ENCODE results near the gene SLC13A5. TPM values are rescaled to one million over a fixed set of nuclear protein-coding genes. Genes with fewer than 3 reads are reported as not detected.

The SLC13A5 gene
- total RNA-seq, 1 experiment from 2014 or later: 0.07 TPM

GRCh38 chr17:6668727-6669425 is 44.3 kb downstream of the SLC13A5 start:
- no peak overlapping the region for H2AFZ ChIP-seq (ENCODE audit: low read depth, low read length, poor library complexity, severe bottlenecking)
- TF ChIP-seq SRF (IDR thresholded peaks at IDR 0.05; ENCODE audit: low read depth) (no peak), EGR1 (IDR thresholded peaks at IDR 0.05; ENCODE audit: low read depth) (no peak), SIN3A (IDR thresholded peaks at IDR 0.05; ENCODE audit: low read depth) (no peak), CBX3 (IDR thresholded peaks at IDR 0.05; ENCODE audit: low read depth) (no peak), EZH2 (IDR thresholded peaks at IDR 0.05) (no peak), FOSL1 (IDR thresholded peaks at IDR 0.05; ENCODE audit: low read depth) (no peak)

GRCh38 chr17:6668219-6668618 is 45.0 kb downstream of the SLC13A5 start:
- CTCF ChIA-PET: interaction anchor here (1.4 to 3.8 kb wide), 2 partner anchors 336 to 345 kb away, joined by 3 to 34 read pairs; partner anchors contain the start of gene RNASEK
- Histone ChIP-seq H3K4me2 (ENCODE audit: low read length) (no peak overlapping the region), H3K9ac (ENCODE audit: low read length) (no peak overlapping the region), H2AFZ (ENCODE audit: low read depth, low read length, poor library complexity, severe bottlenecking) (no peak overlapping the region), H3K4me3 (replicated peaks in 1 of 2; ENCODE audit: low read depth in 1 of 2, low read length in 2 of 2) (no peak overlapping the region), H3K79me2 (ENCODE audit: insufficient read depth, low read length) (no peaks in the 10 kb centered on the region), H3K36me3 (ENCODE audit: control insufficient read depth in 1 of 2, insufficient read depth in 2 of 2, low read length in 2 of 2) (no peaks in the 10 kb centered on the region), H4K20me1 (ENCODE audit: insufficient read depth) (no peaks in the 10 kb centered on the region), H3K27ac (ENCODE audit: low read depth, low read length) (no peak overlapping the region), H3K9me2 (ENCODE audit: insufficient read depth) (no peaks in the 10 kb centered on the region), H3K27me3 (ENCODE audit: insufficient read depth, low read length) (no peaks in the 10 kb centered on the region), H3K4me1 (ENCODE audit: control insufficient read depth in 1 of 2, insufficient read depth in 2 of 2, low read length in 2 of 2) (peaks cover 19 to 47% of the 10 kb centered on the region in 2 experiments), H3K9me3 (ENCODE audit: control insufficient read depth in 1 of 2, insufficient read depth in 1 of 2, low read depth in 1 of 2, low read length in 2 of 2) (no peaks in the 10 kb centered on the region)
- ATAC-seq (no peak), DNase-seq (ENCODE audit: low read depth, low spot score) (no peak)
- intact Hi-C loops (cut with micrococcal nuclease): no loop called here
- TF ChIP-seq ELF1 (IDR thresholded peaks at IDR 0.05; ENCODE audit: borderline replicate concordance, low read depth): no peak
- POLR2A ChIA-PET: no interaction called here
- RAD21 ChIA-PET (ENCODE audit: low non-redundant PET in 1 of 2, low total read pairs in 2 of 2, uncharacterized antibody in 2 of 2, unreplicated experiment in 2 of 2): no interaction called here
- BruUV-seq (replicated peaks): no TSS peak

More at GRCh38 chr17:6668727-6669425, 44.3 kb downstream of the SLC13A5 start:
- H3K9me3 ChIP-seq (ENCODE audit: control insufficient read depth in 1 of 2, insufficient read depth in 1 of 2, low read depth in 1 of 2, low read length in 2 of 2): no peaks in the 10 kb centered on the region
- H3K9me2 ChIP-seq (ENCODE audit: insufficient read depth): no peaks in the 10 kb centered on the region
- no peaks in the 10 kb centered on the region for H3K27me3 ChIP-seq (ENCODE audit: insufficient read depth, low read length)
- ATAC-seq: peak; percentile 21
- no peaks in the 10 kb centered on the region for H4K20me1 ChIP-seq (ENCODE audit: insufficient read depth)
- no peak for DNase-seq (ENCODE audit: low read depth, low spot score)
- H3K36me3 ChIP-seq (ENCODE audit: control insufficient read depth in 1 of 2, insufficient read depth in 2 of 2, low read length in 2 of 2): no peaks in the 10 kb centered on the region
- H3K79me2 ChIP-seq (ENCODE audit: insufficient read depth, low read length): no peaks in the 10 kb centered on the region
- ChIA-PET CTCF (interaction anchor here (0.9 to 3.1 kb wide), 5 partner anchors 33 to 377 kb away, joined by 3 to 17 read pairs (median 11); no protein-coding TSS in a partner anchor), RAD21 (ENCODE audit: low non-redundant PET in 1 of 2, low total read pairs in 2 of 2, uncharacterized antibody in 2 of 2, unreplicated experiment in 2 of 2) (no interaction called here), POLR2A (interaction anchor here (1.2 to 2.6 kb wide), 3 partner anchors 175 to 367 kb away, joined by 3 to 8 read pairs (median 3); partner anchors contain the start of gene SLC16A13)
- H3K4me2 ChIP-seq (ENCODE audit: low read length): peak overlapping the region; percentile 80
- 0 out of 2 replicates have a peak overlapping the region, but pooled peaks have one; percentile 43 for H3K27ac ChIP-seq (ENCODE audit: low read depth, low read length)
- peaks cover 19 to 47% of the 10 kb centered on the region in 2 experiments for H3K4me1 ChIP-seq (ENCODE audit: control insufficient read depth in 1 of 2, insufficient read depth in 2 of 2, low read length in 2 of 2)
- intact Hi-C loops (cut with micrococcal nuclease): no loop called here
- BruUV-seq (replicated peaks): no TSS peak
- H3K4me3 ChIP-seq (replicated peaks in 1 of 2; ENCODE audit: low read depth in 1 of 2, low read length in 2 of 2): peak overlapping the region in 1 of 2 experiments; percentile 33; a peak in 1 of 4 replicates
- no peak overlapping the region for H3K9ac ChIP-seq (ENCODE audit: low read length)
